KOPT-K1 (cell line): ENCODE measurements around the gene AFMID.
A peak's percentile ranks its signal among the peaks of the same experiment; 100 is the strongest.

ENCODE experiments used
- H3K27ac ChIP-seq: fragments of 200-600 bp; sonication (generic); 2 replicates; pipeline ENCODE4 v1.5.1; 2016; ENCODE audit warnings: antibody characterized with exemption, mild to moderate bottlenecking, low read depth, low read length; ENCODE audit not compliant: poor library complexity, severe bottlenecking
- H3K36me3 ChIP-seq: fragments of 200-600 bp; sonication (generic); 2 replicates; pipeline ENCODE4 v1.5.1; 2017; ENCODE audit warnings: antibody characterized with exemption, mild to moderate bottlenecking, low read length, moderate library complexity; ENCODE audit not compliant: insufficient read depth
- H3K9me3 ChIP-seq: fragments of 200-600 bp; sonication (generic); 2 replicates; pipeline ENCODE4 v1.5.1; 2017; ENCODE audit warnings: antibody characterized with exemption, low read length, mild to moderate bottlenecking; ENCODE audit not compliant: insufficient read depth, poor library complexity, severe bottlenecking

AFMID gene

DNA sequence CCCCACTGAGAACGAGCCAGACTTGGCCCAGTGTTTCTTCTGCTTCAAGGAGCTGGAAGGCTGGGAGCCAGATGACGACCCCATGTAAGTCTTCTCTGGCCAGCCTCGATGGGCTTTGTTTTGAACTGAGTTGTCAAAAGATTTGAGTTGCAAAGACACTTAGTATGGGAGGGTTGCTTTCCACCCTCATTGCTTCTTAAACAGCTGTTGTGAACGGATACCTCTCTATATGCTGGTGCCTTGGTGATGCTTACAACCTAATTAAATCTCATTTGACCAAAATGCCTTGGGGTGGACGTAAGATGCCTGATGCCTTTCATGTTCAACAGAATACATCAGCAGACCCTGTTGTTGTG lies 27.5 kb downstream of the AFMID start:
- no peaks in the 10 kb centered on the region for H3K9me3 ChIP-seq
- peaks cover 44% of the 10 kb centered on the region for H3K36me3 ChIP-seq
- H3K27ac ChIP-seq: peak overlapping the region; percentile 97

DNA sequence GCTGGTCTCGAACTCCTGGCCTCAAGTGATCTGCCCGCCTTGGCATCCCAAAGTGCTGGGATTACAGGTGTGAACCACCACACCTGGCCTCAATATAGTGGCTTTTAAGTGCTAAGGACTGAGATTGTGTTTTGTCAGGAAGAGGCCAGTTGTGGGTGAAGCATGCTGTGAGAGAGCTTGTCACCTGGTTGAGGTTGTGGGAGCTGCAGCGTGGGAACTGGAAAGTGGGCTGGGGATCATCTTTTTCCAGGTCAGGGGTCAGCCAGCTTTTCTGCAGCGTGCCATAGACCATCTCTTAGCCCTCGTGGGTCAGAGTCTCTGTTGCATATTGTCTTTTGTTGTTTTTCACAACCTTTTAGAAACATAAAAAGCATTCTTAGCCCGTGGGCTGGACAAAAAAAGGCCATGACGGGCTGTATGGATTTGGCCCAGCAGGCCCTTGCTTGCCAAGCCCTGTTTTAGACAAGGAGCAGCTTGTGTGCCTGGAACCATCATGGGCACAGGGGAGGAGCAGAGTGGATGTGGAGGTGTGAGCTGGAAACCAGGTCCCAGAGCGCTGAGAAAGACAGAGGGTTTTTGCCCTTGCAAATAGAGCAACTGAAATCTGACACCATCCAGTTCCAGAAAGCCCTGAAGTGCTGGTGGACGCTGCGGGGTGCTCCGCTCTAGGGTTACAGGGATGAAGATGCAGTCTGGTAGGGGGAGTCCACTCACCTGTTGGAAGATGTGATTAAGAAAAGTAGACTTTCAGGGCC lies 32.4 kb downstream of the AFMID start:
- Histone ChIP-seq H3K9me3 (no peaks in the 10 kb centered on the region), H3K36me3 (peaks cover 93% of the 10 kb centered on the region), H3K27ac (no peak overlapping the region)

GRCh38 chr17:78223061-78223460 lies 35.9 kb downstream of the AFMID start:
- Histone ChIP-seq H3K36me3 (peaks cover 75% of the 10 kb centered on the region), H3K27ac (no peak overlapping the region), H3K9me3 (no peaks in the 10 kb centered on the region)

- Histone ChIP-seq H3K9me3 (no peaks in the 10 kb centered on the region), H3K27ac (no peak overlapping the region), H3K36me3 (peaks cover 68% of the 10 kb centered on the region)
These were observed 36.6 kb downstream of the AFMID start for GRCh38 chr17:78223765-78224164.

DNA sequence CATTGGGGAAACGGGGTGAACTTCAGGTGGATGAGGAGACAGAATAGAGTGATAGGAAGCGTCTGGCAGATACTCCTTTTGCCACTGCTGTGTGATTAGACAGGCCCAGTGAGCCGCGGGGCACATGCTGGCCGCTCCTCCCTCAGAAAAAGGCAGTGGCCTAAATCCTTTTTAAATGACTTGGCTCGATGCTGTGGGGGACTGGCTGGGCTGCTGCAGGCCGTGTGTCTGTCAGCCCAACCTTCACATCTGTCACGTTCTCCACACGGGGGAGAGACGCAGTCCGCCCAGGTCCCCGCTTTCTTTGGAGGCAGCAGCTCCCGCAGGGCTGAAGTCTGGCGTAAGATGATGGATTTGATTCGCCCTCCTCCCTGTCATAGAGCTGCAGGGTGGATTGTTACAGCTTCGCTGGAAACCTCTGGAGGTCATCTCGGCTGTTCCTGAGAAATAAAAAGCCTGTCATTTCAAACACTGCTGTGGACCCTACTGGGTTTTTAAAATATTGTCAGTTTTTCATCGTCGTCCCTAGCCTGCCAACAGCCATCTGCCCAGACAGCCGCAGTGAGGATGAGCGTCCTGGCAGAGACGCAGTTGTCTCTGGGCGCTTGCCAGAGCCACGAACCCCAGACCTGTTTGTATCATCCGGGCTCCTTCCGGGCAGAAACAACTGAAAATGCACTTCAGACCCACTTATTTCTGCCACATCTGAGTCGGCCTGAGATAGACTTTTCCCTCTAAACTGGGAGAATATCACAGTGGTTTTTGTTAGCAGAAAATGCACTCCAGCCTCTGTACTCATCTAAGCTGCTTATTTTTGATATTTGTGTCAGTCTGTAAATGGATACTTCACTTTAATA lies 37.3 kb downstream of the AFMID start:
- Histone ChIP-seq H3K27ac (no peak overlapping the region), H3K36me3 (peaks cover 61% of the 10 kb centered on the region), H3K9me3 (no peaks in the 10 kb centered on the region)

GRCh38 chr17:78225088-78225865 lies 38.1 kb downstream of the AFMID start:
- peaks cover 53% of the 10 kb centered on the region for H3K36me3 ChIP-seq
- H3K27ac ChIP-seq: no peak overlapping the region
- H3K9me3 ChIP-seq: no peaks in the 10 kb centered on the region

GRCh38 chr17:78226055-78226758 lies 39.0 kb downstream of the AFMID start:
- Histone ChIP-seq H3K27ac (no peak overlapping the region), H3K36me3 (peaks cover 44% of the 10 kb centered on the region), H3K9me3 (no peaks in the 10 kb centered on the region)

- Histone ChIP-seq H3K9me3 (no peaks in the 10 kb centered on the region), H3K36me3 (peaks cover 37% of the 10 kb centered on the region), H3K27ac (no peak overlapping the region)
These were observed 39.7 kb downstream of the AFMID start for GRCh38 chr17:78226759-78227454.

DNA sequence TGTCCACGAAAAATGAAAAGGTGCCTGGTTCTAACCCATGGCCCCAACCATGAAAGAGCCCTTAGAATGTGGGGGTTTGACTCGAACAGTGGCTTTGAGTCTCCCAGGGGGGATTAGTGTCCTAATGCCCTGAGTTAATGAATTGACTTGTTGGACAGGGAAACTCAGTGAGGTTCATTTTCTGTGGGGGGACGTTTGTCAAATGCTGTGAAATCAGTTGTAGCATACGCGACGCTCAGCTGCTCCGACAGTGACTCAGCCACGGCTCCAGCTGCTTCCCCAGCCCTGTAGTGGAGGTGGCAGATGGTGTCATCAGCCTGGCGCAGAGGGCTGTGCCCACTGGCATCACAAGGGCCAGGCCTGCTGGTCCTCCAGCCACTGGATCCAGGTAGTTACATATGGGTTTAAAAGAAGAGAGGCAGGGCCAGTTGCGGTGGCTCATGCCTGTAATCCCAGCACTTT lies 40.3 kb downstream of the AFMID start:
- Histone ChIP-seq H3K36me3 (peaks cover 31% of the 10 kb centered on the region), H3K9me3 (no peaks in the 10 kb centered on the region), H3K27ac (no peak overlapping the region)

DNA sequence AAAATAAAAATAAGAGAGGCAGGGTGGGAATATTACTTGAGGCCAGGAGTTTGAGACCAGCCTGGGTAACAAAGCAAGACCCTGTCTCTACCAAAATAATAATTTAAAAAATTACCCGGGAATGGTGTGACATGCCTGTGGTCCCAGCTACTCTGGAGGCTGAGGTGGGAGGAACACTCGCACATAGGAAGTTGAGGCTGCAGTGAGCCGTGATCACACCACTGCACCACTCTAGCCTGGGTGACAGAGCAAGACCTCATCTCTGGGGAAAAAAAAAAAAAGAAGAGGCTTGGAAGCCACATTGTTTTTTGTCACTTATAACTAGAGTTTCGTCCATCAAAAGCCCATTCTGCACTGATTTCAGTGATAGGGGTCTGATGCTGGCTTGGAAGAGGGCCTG lies 41.0 kb downstream of the AFMID start:
- Histone ChIP-seq H3K36me3 (peaks cover 24% of the 10 kb centered on the region), H3K27ac (no peak overlapping the region), H3K9me3 (no peaks in the 10 kb centered on the region)

GRCh38 chr17:78230252-78230962 lies 43.2 kb downstream of the AFMID start:
- Histone ChIP-seq H3K9me3 (no peaks in the 10 kb centered on the region), H3K27ac (no peak overlapping the region), H3K36me3 (peaks cover 2% of the 10 kb centered on the region)

DNA sequence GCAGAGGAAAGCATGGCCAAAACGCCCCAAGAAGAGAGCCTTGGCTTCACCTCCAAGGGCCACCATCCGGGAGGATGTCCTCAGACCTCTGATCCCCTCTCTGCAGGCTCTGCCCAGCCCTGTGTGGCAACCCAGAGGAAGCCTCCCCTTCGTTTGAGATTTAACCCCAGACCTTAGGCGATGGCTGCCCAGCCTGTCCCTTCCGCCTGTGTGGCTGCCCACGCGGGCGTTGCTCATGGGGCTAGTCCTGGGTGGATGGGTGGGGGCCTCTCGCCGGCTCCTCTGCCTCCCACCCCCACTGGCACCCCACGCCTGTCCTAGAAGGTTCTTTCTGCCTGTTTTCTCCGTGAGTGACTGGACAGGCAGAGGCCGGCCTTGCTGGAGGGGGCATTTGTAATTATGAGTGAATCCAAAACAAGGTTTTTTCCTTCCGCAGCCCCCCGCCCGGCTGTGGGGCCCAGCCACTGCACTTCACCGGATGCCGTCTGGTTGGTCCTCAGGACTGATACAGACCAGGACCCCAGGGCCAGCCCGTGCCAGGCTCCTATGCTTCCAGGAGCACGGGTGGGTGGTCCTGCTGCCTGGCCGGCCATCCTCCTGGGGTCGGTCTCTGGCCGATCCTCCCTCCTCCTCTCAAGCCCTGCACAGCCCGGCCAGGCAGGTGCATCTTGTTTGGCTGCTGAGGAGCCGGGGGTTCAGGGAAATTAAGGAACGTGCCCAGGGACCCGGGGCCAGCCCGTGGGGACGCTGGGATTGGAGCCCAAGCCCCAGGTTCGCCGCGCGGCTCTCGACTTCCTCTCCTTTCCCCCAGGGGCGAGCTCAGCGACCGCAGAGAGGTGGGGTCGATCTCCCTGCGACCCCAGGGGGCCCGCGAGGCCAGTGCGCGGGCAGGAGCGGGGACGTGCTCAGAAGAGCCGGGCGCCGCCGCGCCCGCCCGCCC lies 44.1 kb downstream of the AFMID start, which contains the start of gene TMEM235:
Gene TMEM235 (plus strand): TSS at position 636 of the 940 bp plus-strand sequence. CDS start 393 bp downstream, outside the sequence.
- Histone ChIP-seq H3K27ac (no peak within 1 kb of the TSS), H3K36me3 (no peaks in the 10 kb centered on the region), H3K9me3 (no peaks in the 10 kb centered on the region)
